Hepatocyte (in vitro differentiated cells): ENCODE data around the gene MN1. TPM values are rescaled to one million over a fixed set of nuclear protein-coding genes. Genes with fewer than 3 reads are reported as not detected.

Experiments used
- DNase-seq: peaks from one replicate; pipeline ENCODE4 v3.0.0-alpha.2; 2016; ENCODE audit warnings: low spot score
- H2AFZ ChIP-seq: fragments of 200-600 bp; sonication (generic); 2 replicates; pipeline ENCODE4 v1.6.0; 2016; ENCODE audit warnings: antibody characterized with exemption, mild to moderate bottlenecking
- H3K27ac ChIP-seq: fragments of 200-600 bp; sonication (generic); 2 replicates; pipeline ENCODE4 v1.5.1; 2016; ENCODE audit warnings: mild to moderate bottlenecking
- H3K27me3 ChIP-seq: fragments of 200-600 bp; sonication (generic); 2 replicates; pipeline ENCODE4 v1.6.1; 2016
- H3K36me3 ChIP-seq: fragments of 200-600 bp; sonication (generic); replicated peaks from 2 replicates; pipeline ENCODE4 v1.5.1; 2016; ENCODE audit warnings: low read depth; ENCODE audit not compliant: insufficient read depth
- H3K4me1 ChIP-seq: fragments of 200-600 bp; sonication (generic); 2 replicates; pipeline ENCODE4 v1.5.1; 2016; ENCODE audit warnings: mild to moderate bottlenecking, moderate library complexity; ENCODE audit not compliant: insufficient read depth
- H3K4me2 ChIP-seq: fragments of 200-600 bp; sonication (generic); 2 replicates; pipeline ENCODE4 v1.6.0; 2016
- H3K4me3 ChIP-seq: fragments of 200-600 bp; sonication (generic); 2 replicates; pipeline ENCODE4 v1.5.1; 2016; ENCODE audit warnings: mild to moderate bottlenecking
- H3K79me2 ChIP-seq: fragments of 200-600 bp; sonication (generic); 2 replicates; pipeline ENCODE4 v1.6.0; 2017; ENCODE audit warnings: mild to moderate bottlenecking
- H3K9me2 ChIP-seq: fragments of 200-600 bp; sonication (generic); replicated peaks from 2 replicates; pipeline ENCODE4 v1.6.0; 2017; ENCODE audit warnings: mild to moderate bottlenecking; ENCODE audit not compliant: insufficient read depth
- H3K9me3 ChIP-seq: fragments of 200-600 bp; sonication (generic); 2 replicates; pipeline ENCODE4 v1.5.1; 2016; ENCODE audit warnings: low read depth, mild to moderate bottlenecking
- H4K20me1 ChIP-seq: fragments of 200-600 bp; sonication (generic); 2 replicates; pipeline ENCODE4 v1.6.0; 2016; ENCODE audit warnings: mild to moderate bottlenecking; ENCODE audit not compliant: insufficient read depth, poor library complexity, severe bottlenecking
- EZH2 ChIP-seq: fragments of 200-600 bp; sonication (generic); IDR thresholded peaks from 2 replicates; pipeline ENCODE4 v1.6.1; 2016; ENCODE audit warnings: antibody characterized with exemption, mild to moderate bottlenecking, borderline replicate concordance
- EZH2phosphoT487 ChIP-seq: fragments of 200-600 bp; sonication (generic); IDR thresholded peaks from one replicate; pipeline ENCODE4 v1.6.1; 2018; ENCODE audit warnings: antibody characterized with exemption, mild to moderate bottlenecking, low read depth, moderate library complexity; ENCODE audit not compliant: unreplicated experiment, severe bottlenecking
- WGBS: methylation state at CpG from one replicate; pipeline ENCODE4 v1.1.6; 2016; ENCODE audit warnings: low lambda C conversion rate; ENCODE audit errors: missing lambda C conversion rate; 5-methylcytosine and 5-hydroxymethylcytosine counted together
- polyA plus RNA-seq: library from polyadenylated mRNA; unstranded; fragments of >200 nt; fragmentation: Nextera tagmentation; extraction: Ambion mirVana; gene quantifications from 2 replicates; pipeline ENCODE4 v1.2.1, GENCODE V29; 2016
- total RNA-seq: library from RNA; depleted of rRNA; stranded (reverse); fragments of >200 nt; gene quantifications from 2 replicates; pipeline ENCODE4 v1.2.3, GENCODE V29; 2014
- TF ChIP-seq, protein P1 (sequence below): fragments of 200-600 bp; sonication (generic); IDR thresholded peaks from 2 replicates; pipeline ENCODE4 v1.5.1; 2016; ENCODE audit warnings: antibody characterized with exemption, mild to moderate bottlenecking; ENCODE audit not compliant: poor library complexity

MN1 gene
- total and polyA plus RNA-seq, 2 experiments from 2014 or later, result 2.3 to 4.4 TPM

DNA sequence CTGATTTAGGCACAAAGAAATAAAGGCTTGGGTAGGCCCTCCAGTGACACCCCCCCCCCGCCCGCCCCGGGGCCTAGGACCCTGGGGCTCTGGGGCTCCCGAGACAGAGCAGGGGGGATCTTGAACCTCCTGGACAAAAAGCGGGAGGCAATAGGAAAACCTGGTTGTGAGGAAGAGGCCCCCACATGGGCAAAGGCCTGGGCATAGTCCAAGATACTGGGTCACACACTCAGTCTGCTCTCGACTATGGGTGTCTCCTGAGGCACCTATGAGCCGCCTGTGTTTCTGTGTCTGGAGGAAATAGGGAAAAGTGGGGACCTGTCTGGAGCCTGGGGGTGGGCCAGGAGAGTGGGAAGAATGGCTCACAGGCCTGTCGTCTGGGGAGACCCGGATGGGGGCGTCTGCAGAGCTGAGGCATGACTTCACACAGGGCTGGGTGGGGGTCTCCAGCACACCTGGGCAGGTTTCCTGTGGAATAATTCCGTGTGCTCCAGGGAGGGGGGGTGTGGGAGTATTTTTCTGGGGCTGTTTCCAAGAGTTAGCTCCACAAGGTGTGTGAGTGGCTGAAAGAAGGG is 2.4 kb upstream of the MN1 start:
- H3K27ac ChIP-seq, result no peak overlapping the region
- H3K4me3 ChIP-seq, result no peak overlapping the region
- no peaks in the 10 kb centered on the region for H3K9me3 ChIP-seq
- no peaks in the 10 kb centered on the region for H4K20me1 ChIP-seq
- H3K4me2 ChIP-seq, result no peak overlapping the region
- H3K36me3 ChIP-seq, result no peaks in the 10 kb centered on the region
- DNase-seq, result no peak
- TF ChIP-seq EZH2 (no peak), EZH2phosphoT487 (no peak)
- TF ChIP-seq, protein P1, sequence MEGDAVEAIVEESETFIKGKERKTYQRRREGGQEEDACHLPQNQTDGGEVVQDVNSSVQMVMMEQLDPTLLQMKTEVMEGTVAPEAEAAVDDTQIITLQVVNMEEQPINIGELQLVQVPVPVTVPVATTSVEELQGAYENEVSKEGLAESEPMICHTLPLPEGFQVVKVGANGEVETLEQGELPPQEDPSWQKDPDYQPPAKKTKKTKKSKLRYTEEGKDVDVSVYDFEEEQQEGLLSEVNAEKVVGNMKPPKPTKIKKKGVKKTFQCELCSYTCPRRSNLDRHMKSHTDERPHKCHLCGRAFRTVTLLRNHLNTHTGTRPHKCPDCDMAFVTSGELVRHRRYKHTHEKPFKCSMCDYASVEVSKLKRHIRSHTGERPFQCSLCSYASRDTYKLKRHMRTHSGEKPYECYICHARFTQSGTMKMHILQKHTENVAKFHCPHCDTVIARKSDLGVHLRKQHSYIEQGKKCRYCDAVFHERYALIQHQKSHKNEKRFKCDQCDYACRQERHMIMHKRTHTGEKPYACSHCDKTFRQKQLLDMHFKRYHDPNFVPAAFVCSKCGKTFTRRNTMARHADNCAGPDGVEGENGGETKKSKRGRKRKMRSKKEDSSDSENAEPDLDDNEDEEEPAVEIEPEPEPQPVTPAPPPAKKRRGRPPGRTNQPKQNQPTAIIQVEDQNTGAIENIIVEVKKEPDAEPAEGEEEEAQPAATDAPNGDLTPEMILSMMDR, result no peak
- H3K27me3 ChIP-seq, result peaks cover 47% of the 10 kb centered on the region
- no peaks in the 10 kb centered on the region for H3K9me2 ChIP-seq
- no peak overlapping the region for H2AFZ ChIP-seq
- peaks cover 29% of the 10 kb centered on the region for H3K4me1 ChIP-seq
- H3K79me2 ChIP-seq, result no peaks in the 10 kb centered on the region
- WGBS, result 62% methylated on average over 10 of the region's 11 CpGs

DNA sequence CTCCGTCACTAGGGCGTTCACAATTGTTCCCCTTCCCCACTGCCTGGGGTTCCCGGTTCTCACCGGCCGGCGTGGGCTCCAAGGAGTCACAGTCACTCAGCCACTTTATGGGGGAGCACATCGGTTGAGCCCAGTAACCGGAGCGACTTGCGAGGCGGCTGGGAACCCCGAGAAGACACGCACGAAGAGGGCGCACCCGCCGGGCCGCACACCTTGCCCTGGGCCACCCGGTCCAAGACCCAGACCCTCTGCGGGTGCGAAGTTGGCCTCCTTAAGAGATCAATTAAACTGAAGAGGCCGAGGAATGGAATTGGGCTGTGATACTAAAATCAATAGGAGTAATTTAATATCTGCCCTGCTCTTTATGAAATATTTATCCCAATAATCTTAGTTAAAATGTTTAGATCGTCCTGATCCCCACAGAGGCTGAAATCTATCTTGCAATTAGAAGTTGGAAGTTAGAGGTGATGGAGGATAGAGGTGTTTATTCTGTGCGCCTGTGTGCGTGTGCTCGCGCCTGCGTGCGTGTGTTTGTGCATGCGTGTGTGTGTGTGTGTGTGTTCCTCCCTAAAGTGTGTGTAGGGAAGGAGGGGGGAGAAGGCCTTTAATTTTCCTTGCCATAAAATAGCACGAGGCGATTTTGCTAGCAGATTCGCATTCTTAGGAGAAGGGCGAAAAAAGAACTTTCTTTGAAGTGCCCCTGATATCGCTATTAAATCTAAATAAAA is 954 bp upstream of the MN1 start:
- no peaks in the 10 kb centered on the region for H4K20me1 ChIP-seq
- H3K9me3 ChIP-seq, result no peaks in the 10 kb centered on the region
- peak; percentile 30 for TF ChIP-seq EZH2
- TF ChIP-seq EZH2phosphoT487, result no peak
- TF ChIP-seq, protein P1, result no peak
- H3K4me1 ChIP-seq, result peaks cover 38% of the 10 kb centered on the region
- DNase-seq, result no peak
- no peaks in the 10 kb centered on the region for H3K36me3 ChIP-seq
- H3K27ac ChIP-seq, result no peak overlapping the region
- peak overlapping the region; percentile 92 for H3K4me3 ChIP-seq
- peaks cover 61% of the 10 kb centered on the region for H3K27me3 ChIP-seq
- H3K4me2 ChIP-seq, result peak overlapping the region; percentile 97
- 9% methylated on average over 35 of the region's 35 CpGs for WGBS
- H3K9me2 ChIP-seq, result no peaks in the 10 kb centered on the region
- peak overlapping the region; percentile 73 for H2AFZ ChIP-seq
- no peaks in the 10 kb centered on the region for H3K79me2 ChIP-seq

DNA sequence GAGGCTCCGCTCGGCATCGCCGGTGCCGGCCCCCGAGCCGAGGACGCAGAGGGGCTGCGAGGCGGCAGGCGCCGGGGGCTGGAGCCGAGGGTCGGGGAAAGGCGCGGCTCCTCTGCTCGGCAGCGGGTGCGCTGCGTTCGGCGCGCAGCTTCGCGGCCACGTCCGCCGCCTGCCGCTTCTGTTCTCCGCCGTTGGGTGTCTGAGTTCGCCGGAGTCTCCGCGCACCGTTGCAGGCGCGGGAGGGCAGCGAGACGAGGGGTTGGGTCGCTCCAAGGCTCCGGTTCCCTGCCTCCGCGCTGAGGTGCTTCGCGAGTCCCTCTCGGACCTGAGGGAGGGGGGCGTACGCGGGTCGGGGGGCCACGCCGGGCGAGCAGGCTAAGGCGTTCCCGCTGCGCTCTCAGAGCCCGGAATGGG is 347 bp downstream of the MN1 start:
- H3K27ac ChIP-seq, result no peak overlapping the region
- TF ChIP-seq EZH2 (no peak), EZH2phosphoT487 (no peak)
- TF ChIP-seq, protein P1, result no peak
- H2AFZ ChIP-seq, result peak overlapping the region; percentile 73
- H3K79me2 ChIP-seq, result no peaks in the 10 kb centered on the region
- no peaks in the 10 kb centered on the region for H3K36me3 ChIP-seq
- peak overlapping the region; percentile 92 for H3K4me3 ChIP-seq
- under 1% methylated on average over 32 of the region's 58 CpGs for WGBS
- no peaks in the 10 kb centered on the region for H3K9me3 ChIP-seq
- no peaks in the 10 kb centered on the region for H3K9me2 ChIP-seq
- no peaks in the 10 kb centered on the region for H4K20me1 ChIP-seq
- H3K4me1 ChIP-seq, result peaks cover 38% of the 10 kb centered on the region
- peaks cover 74% of the 10 kb centered on the region for H3K27me3 ChIP-seq
- DNase-seq, result peak; percentile 61
- peak overlapping the region; percentile 97 for H3K4me2 ChIP-seq
